Mesothelial cell of epicardium (in vitro differentiated cells): ENCODE data around the gene TUBA8. TPM values are rescaled to one million over a fixed set of nuclear protein-coding genes. Genes with fewer than 3 reads are reported as not detected.
"Not testable (repeated sequence)": the region's sequence is repeated elsewhere in the genome, so short reads cannot be mapped to it uniquely, and the experiment has no call there.

Source experiments
- DNase-seq, 2 experiments: peaks; one replicate each; pipeline ENCODE4 v3.0.0; 2021; ENCODE audit warnings: low spot score in 2 of 2; ENCODE audit not compliant: unreplicated experiment in 2 of 2
- H3K27ac Mint-ChIP-seq: 2 replicates; pipeline ENCODE4 v1.8.0; 2021; ENCODE audit warnings: mixed read lengths
- H3K27me3 Mint-ChIP-seq: 2 replicates; pipeline ENCODE4 v1.8.0; 2021; ENCODE audit warnings: low read depth, mixed read lengths
- H3K36me3 Mint-ChIP-seq: 2 replicates; pipeline ENCODE4 v1.8.0; 2021; ENCODE audit warnings: mixed read lengths
- H3K4me1 Mint-ChIP-seq: 2 replicates; pipeline ENCODE4 v1.8.0; 2021; ENCODE audit warnings: mixed read lengths
- H3K4me3 Mint-ChIP-seq: 2 replicates; pipeline ENCODE4 v1.8.0; 2021; ENCODE audit warnings: mild to moderate bottlenecking, moderate library complexity, mixed read lengths
- H3K9me3 Mint-ChIP-seq: 2 replicates; pipeline ENCODE4 v1.8.0; 2021; ENCODE audit warnings: mixed read lengths
- total RNA-seq: library from RNA; stranded (reverse); gene quantifications from 3 replicates; pipeline ENCODE4 v1.2.1, GENCODE V29; 2021
- TF ChIP-seq, protein P1 (sequence below): fragments of 200-600 bp; sonication (generic); IDR thresholded peaks from one replicate; pipeline ENCODE4 v1.5.0; 2021; ENCODE audit warnings: antibody characterized with exemption; ENCODE audit not compliant: unreplicated experiment

The TUBA8 gene
- total RNA-seq, 1 donor from 2014 or later = 2.9 TPM

- TF ChIP-seq, protein P1, sequence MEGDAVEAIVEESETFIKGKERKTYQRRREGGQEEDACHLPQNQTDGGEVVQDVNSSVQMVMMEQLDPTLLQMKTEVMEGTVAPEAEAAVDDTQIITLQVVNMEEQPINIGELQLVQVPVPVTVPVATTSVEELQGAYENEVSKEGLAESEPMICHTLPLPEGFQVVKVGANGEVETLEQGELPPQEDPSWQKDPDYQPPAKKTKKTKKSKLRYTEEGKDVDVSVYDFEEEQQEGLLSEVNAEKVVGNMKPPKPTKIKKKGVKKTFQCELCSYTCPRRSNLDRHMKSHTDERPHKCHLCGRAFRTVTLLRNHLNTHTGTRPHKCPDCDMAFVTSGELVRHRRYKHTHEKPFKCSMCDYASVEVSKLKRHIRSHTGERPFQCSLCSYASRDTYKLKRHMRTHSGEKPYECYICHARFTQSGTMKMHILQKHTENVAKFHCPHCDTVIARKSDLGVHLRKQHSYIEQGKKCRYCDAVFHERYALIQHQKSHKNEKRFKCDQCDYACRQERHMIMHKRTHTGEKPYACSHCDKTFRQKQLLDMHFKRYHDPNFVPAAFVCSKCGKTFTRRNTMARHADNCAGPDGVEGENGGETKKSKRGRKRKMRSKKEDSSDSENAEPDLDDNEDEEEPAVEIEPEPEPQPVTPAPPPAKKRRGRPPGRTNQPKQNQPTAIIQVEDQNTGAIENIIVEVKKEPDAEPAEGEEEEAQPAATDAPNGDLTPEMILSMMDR = no peak
- Mint-ChIP-seq H3K4me1 (peaks cover 5% of the 10 kb centered on the region), H3K4me3 (no peak overlapping the region), H3K27me3 (peaks cover 1% of the 10 kb centered on the region), H3K9me3 (no peaks in the 10 kb centered on the region), H3K27ac (peak overlapping the region; percentile 83), H3K36me3 (peaks cover 8% of the 10 kb centered on the region)
- DNase-seq = no peak
Observed at GRCh38 chr22:18157714-18158028, 47.1 kb downstream of the TUBA8 start.

- H3K4me1 Mint-ChIP-seq, H3K27ac Mint-ChIP-seq, H3K27me3 Mint-ChIP-seq, H3K9me3 Mint-ChIP-seq, H3K4me3 Mint-ChIP-seq, DNase-seq: not testable (repeated sequence)
- peaks cover 12% of the 10 kb centered on the region for H3K36me3 Mint-ChIP-seq
Observed at GRCh38 chr22:18160641-18161040, 50.0 kb downstream of the TUBA8 start.

- not testable (repeated sequence) for H3K4me1 Mint-ChIP-seq, H3K27me3 Mint-ChIP-seq, H3K9me3 Mint-ChIP-seq, DNase-seq, H3K4me3 Mint-ChIP-seq, H3K27ac Mint-ChIP-seq
- H3K36me3 Mint-ChIP-seq = peaks cover 21% of the 10 kb centered on the region
Observed at GRCh38 chr22:18163843-18164242, 53.2 kb downstream of the TUBA8 start.

GRCh38 chr22:18164584-18164983 lies 54.0 kb downstream of the TUBA8 start:
- DNase-seq, H3K4me3 Mint-ChIP-seq, H3K9me3 Mint-ChIP-seq, H3K27me3 Mint-ChIP-seq, H3K27ac Mint-ChIP-seq, H3K4me1 Mint-ChIP-seq: not testable (repeated sequence)
- H3K36me3 Mint-ChIP-seq = peaks cover 25% of the 10 kb centered on the region

DNA sequence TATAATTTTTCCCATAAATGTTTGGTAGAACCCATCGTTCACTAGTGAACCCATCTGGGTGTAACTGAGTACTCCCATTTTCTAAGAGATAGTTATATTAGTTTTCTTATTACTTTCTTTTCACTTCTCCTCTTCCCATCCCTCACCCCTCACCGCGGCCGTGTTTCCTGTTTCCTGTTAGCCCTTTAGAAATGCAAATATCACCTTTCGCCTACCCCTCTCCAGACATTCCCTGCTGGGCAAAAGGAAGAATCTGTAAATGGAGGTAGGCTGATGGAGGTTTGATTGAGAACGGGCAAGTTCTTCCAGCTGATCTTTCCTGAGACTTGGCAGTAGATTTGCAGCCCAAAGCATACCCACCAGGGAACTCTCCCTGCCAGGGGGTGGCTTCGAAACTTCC lies 54.7 kb downstream of the TUBA8 start:
- H3K9me3 Mint-ChIP-seq, H3K4me3 Mint-ChIP-seq, H3K4me1 Mint-ChIP-seq, H3K27me3 Mint-ChIP-seq, H3K27ac Mint-ChIP-seq, DNase-seq: not testable (repeated sequence)
- H3K36me3 Mint-ChIP-seq = peaks cover 25% of the 10 kb centered on the region

DNA sequence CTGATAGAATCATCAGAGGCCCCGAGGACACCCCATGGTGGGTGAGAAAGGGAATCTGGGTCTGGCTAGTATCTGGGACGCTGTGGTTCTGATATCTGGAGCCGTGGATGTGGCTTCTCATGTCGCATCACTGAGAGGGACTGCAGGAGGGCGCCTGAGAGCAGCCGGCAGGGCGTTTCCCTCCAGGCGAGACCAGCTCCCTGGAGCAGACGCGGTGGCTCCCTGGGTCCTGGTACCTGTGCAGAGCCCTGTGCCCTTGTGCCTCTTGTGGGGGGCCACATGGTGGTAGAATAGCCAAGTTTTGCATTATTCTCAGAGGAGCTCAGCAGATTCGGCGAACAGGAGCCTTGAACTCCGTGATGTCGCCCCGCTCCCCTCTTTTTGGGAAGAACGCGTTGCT lies 59.7 kb downstream of the TUBA8 start:
- not testable (repeated sequence) for DNase-seq, H3K4me3 Mint-ChIP-seq, H3K27ac Mint-ChIP-seq, H3K9me3 Mint-ChIP-seq, H3K4me1 Mint-ChIP-seq, H3K27me3 Mint-ChIP-seq
- peaks cover 24% of the 10 kb centered on the region for H3K36me3 Mint-ChIP-seq

GRCh38 chr22:18172203-18172602 lies 61.6 kb downstream of the TUBA8 start:
- H3K27ac Mint-ChIP-seq, H3K27me3 Mint-ChIP-seq, H3K9me3 Mint-ChIP-seq, H3K4me1 Mint-ChIP-seq, DNase-seq, H3K4me3 Mint-ChIP-seq: not testable (repeated sequence)
- peaks cover 20% of the 10 kb centered on the region for H3K36me3 Mint-ChIP-seq

DNA sequence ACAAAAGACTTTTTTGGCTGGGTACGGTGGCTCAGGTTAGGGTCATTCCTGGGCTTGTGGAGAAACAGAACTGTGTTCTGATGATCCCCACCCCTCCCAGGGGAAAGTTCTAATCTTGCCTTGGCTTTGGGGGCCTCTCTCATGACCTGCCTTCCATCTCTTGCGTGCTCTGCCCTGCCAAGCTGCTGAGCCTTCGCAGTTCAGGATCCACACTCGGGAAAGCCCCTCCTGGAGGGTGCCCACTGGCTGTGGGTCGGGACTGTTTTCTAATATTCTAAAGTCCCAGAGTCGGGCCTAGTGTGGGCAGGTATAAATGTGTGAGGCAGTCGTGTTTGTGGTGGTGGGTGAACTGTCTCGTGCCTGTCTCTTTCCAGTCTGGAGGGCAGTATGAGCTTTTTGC lies 62.2 kb downstream of the TUBA8 start:
- H3K4me1 Mint-ChIP-seq = not testable (repeated sequence)

DNA sequence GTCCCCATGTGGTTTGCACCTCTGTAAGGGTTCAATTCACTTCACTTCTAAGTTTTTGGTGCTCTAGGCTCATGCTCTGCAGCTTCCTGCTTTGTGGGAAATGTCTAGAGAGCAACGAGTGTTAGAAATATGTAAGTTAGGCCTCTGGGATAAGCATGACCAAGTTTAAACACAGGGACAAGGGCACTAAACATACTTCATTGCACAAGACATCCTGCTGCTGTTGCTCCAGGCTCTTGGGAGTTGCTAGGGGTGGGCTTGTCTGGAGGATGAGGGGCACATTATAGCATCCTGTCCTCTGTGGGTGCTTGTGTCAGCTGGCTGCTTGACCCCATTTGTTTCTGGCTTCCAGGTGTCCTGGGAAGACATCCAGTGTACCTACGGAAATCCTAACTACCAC lies 62.8 kb downstream of the TUBA8 start:
- not testable (repeated sequence) for DNase-seq, H3K27me3 Mint-ChIP-seq, H3K27ac Mint-ChIP-seq, H3K9me3 Mint-ChIP-seq, H3K4me3 Mint-ChIP-seq, H3K4me1 Mint-ChIP-seq
- H3K36me3 Mint-ChIP-seq = peaks cover 15% of the 10 kb centered on the region

More for the DNA sequence above, 62.2 kb downstream of the TUBA8 start:
- H3K4me3 Mint-ChIP-seq, DNase-seq, H3K27ac Mint-ChIP-seq, H3K9me3 Mint-ChIP-seq, H3K27me3 Mint-ChIP-seq: not testable (repeated sequence)
- H3K36me3 Mint-ChIP-seq = peaks cover 18% of the 10 kb centered on the region

Other genes starting within 250 kb of the TUBA8 start
- gene MICAL3, start 86.2 kb upstream of the TUBA8 start, total RNA-seq = 94.2 to 103 TPM (median 95.0 TPM) in 3 replicates
- 38.0 to 39.0 TPM (median 38.3 TPM) in 3 replicates for gene PEX26, start 32.8 kb upstream of the TUBA8 start, total RNA-seq
- gene USP18, start 39.4 kb downstream of the TUBA8 start, total RNA-seq = 9.1 to 10.3 TPM (median 9.3 TPM) in 3 replicates